HG02588 (cell line): ENCODE measurements around the gene DENND2D.

ENCODE experiments used
- ATAC-seq: cut with Tn5 transposase; IDR thresholded peaks from one replicate; pipeline ENCODE4 v1.9.1; 2021; ENCODE audit warnings: mild to moderate bottlenecking, moderate library complexity; ENCODE audit not compliant: unreplicated experiment

The DENND2D gene, protein sequence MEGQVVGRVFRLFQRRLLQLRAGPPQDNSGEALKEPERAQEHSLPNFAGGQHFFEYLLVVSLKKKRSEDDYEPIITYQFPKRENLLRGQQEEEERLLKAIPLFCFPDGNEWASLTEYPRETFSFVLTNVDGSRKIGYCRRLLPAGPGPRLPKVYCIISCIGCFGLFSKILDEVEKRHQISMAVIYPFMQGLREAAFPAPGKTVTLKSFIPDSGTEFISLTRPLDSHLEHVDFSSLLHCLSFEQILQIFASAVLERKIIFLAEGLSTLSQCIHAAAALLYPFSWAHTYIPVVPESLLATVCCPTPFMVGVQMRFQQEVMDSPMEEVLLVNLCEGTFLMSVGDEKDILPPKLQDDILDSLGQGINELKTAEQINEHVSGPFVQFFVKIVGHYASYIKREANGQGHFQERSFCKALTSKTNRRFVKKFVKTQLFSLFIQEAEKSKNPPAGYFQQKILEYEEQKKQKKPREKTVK

DNA sequence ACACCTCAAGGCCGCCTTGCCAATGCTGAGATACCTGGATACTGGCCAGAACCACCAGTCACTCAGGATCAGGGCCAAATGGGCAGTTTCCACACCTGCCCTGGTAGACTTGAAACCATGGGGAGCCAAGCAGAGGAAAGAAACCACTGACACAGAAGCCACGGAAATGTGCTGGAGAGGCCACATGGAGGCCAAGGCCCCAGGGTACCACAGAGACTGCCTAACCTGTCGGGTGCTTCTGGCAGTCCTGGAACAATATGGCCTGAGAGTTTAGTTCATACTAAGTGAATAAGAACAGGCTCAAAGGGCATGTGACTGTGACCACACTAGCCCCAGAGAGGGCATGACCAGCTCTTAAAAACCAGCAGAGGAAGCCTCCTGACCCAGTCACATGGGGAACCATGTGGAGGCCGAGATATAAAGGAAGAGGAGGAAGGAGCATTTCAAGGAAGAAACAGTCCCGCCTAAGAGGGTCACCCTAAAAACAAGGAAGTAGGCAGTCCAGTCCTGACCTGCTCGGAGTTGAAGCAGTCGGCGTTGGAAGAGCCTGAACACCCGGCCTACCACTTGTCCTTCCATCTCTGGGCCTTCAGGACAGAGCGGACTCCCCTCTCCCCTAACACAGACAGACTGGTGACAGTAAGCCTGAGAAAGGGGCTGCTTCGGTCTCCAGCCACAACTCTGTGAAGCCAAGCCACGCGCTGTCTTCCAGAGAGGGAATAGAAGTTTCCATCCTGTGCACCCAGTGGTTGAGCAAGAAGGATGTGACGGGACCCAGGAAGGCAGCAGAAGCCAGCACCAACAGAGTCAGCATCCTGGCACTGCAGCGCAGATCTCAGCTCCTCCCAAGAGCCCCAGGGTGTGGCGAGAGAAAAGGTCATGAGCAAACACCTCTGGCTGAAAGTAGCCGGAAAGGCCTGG is at the start of gene DENND2D:
Gene DENND2D, minus strand, starts transcription at position 766 of the 921 bp plus-strand sequence. Its CDS starts 187 bp downstream, at position 579.
- no peak for ATAC-seq

DNA sequence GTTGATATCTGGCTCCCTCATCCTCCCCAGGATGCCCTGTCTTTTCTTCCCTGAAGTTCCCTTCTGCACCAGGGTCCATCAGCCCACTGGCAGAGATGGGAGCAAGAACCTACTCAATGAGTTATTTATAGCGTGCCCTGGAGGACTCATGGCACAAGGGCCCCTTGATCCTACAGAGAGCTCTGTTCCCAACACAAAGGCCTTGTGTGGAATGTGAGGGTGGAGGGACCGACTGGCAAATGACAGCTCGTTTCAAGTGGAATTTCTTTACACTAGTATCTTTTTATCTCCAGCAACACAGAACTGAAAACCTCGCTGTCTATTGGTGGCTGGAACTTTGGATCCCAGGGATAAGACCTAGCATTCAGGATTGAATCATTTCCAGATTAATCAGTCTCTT is 49.5 kb upstream of the DENND2D start:
- ATAC-seq, result no peak

DNA sequence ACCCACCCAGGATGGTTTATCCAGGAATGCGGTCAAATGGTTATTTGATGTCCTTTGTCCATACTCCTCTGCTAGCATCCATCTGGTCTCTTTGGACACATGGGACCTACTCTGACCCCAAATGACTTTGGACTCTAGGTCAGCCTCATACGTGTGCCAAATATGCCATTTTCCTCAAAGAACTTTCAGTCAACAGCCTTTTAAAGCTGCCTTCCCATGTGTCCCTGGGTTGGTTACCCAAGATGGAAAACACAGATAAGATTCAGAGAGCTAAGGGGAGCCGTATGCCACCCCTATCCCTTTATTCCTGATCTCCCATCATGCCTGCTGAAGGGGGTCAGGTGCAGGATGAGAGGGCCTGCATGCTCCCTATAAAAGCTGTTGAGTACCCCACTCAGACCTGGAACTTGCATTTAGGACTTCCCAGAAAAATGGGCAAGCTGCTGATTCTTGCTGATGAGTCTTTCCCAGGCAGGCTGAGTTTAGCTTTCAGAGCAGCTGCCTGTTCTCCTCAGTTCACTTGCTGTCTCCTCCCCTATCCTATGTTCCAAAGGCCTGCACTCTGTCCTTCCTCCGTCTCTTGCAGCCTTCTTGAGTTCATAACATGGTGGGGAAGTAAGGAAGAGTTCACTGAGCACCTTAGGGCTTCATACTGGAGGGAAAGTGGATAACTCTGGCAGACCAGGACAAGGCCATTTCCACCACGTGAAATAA is 46.8 kb upstream of the DENND2D start:
- no peak for ATAC-seq

DNA sequence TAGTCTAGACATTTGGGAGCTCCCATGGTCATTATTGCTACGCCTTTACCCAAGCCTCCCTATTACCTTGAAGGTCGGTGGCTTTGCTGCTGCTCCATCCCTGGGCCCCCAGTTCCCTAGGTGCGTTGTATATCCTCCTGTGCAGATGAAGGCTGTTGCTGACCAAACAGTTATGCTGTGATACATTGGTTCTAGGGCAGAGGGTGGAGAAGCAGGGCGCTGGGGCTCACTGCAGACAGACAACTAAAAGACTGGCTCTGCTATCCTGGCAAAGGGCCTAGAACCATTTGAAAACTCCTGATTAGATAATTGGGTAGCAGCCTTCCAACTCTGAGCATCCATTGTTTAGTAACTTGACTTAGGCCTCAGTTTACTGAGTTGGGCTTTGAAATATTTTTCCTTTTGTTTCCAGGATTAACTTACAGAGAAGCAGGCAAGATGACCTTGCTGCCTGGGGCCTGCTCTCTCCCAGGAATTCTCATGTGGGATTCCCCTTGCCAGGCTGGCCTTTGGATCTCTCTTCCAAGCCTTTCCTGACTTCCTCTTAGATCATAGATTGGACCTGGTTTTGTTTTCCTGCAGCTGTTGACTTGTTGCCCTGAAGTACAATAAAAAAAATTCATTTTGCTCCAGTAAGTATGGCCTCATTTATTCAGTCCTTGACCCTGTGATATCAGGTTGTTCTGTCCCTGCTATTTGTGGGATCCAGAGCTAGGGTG is 42.5 kb upstream of the DENND2D start:
- no peak for ATAC-seq

DNA sequence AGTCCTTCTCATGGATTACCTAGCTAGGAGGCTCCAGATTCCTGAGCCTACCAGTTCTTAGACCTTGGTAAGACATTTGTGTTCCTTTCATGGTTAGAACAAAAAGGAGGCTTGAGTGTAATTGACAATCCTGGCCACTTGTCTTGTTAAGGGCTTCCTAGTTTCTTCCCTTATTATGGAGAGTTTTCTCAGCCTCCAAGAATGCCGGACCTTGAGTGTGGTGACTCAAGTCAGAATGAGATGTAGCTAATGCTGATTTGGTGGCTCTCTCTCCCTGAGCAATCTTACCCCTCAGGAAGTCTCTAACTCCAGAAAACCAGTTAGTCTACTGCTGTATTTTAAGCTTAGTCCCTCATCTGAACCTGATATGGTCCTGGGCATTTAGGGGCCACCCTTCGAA is 41.4 kb upstream of the DENND2D start:
- ATAC-seq, result no peak

DNA sequence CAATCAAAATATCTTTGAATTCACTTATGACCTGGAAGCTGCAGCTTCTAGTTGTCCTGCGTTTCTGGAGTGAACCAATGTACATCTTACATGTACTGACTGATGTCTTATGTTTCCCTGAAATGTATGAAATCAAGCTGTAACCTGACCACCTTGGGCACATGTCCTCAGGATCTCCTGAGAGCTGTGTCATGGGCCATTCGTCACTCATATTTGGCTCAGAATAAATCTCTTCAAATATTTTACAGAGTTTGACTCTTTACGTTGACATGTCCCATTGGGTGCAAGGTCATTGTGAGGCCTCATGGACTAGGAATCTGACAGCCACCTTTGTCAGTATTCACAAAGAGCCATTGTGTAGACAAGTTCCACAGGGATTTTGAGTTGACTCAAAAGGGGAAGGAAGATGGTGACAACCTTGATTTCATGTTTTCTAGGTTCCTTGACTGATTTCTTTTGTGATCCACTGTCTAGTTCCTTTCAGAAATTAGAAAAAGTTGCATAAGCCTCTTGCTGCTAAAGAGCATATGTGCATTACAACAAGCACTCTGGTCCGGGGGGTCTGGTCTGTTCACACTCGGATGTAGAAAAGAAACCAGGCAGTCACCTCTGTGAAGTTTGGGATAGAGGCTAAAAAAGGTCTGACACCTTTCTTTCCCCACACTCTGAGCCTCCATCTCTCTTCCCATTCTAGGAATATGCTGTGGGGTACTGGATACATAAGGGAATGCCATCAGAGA is 37.8 kb upstream of the DENND2D start:
- no peak for ATAC-seq

DNA sequence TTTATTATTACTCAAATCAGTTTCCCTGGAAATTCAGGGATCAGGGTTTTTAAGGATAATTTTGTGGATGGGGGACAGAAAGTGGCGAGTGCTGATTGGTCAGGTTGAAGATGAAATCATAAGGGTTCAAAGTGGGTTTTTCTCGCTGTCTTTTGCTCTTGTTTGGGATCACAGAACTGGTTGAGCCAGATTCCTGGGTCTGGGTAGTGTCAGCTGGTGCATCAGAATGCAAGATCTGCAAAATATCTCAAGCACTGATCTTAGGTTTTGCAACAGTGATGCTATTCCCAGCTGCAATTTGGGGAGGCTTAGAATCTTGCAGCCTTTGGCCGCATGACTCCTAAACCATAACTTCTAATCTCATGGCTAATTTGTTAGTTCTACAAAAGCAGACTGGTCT is 36.4 kb upstream of the DENND2D start:
- ATAC-seq, result no peak

DNA sequence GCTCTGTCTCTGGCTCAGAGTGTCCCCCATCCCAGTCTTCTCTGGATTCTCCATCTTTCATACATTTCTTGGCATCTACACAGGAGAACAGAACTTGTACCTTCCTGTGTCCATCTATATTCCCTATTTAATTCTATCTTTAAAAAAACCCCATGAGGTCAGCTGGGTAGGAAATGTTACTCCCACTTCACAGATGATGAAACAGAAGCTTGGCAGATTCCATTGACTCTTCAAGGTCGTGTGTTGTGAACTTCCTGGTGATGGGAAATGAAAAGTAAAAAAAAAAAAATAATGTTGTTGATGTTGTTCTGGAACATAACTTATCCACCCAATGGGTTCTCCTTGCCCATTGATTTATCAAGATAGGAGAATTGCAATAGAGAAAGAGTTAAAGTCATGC is 35.9 kb upstream of the DENND2D start:
- no peak for ATAC-seq

DNA sequence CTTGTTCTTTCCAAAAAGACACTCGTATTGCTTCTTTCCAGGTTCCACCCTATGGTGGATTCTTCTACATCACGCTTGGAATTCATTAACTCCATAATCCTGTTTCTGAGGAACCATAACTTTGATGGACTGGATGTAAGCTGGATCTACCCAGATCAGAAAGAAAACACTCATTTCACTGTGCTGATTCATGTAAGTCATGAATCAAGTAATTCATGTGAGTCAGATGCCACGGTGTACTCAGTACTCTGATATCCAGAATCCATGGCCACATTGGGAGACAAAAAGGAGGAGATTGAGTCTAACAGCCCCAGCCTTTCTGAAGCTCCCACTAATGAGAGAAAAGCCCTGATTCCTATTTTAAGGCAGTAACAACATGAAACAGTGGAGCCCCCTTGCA is 34.4 kb upstream of the DENND2D start:
- no peak for ATAC-seq

DNA sequence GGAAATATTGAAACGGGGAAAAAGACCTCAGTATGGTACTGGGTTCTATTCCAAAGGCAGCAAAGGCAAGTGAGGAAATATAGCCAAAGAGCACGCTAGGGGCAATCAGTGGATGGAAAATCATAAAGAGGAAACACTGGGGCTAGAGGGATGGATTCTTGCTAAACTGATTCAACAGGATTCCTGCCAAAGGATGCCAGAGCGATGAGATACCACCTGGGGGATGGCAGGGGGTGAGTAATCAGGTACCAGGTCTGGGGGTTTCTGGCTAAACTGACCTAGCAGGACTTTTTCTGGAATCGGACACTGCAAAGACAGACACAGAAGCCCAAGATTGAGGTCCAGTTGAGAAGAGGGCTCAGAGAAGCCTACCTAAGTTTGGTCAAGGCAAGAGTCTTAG is 33.8 kb upstream of the DENND2D start:
- no peak for ATAC-seq

DNA sequence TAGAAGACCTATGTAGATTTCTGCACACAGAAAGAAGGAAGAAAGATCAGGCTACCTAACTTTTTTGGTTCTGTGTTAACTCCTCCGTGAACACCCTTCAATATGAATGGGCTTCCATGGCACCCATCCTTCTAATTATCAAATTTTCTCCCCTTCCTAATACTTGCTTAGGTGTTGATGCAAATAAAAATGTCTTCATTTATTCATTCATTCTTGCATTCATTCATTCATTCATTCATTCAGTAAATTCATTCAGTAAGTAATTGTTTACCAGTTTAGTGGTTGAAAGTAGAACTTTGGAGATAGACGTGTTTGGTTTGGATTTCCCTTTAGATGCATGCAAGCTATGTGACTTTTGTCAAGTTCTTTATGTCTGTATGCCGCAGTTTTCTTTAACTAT is 31.7 kb upstream of the DENND2D start:
- ATAC-seq, result no peak

DNA sequence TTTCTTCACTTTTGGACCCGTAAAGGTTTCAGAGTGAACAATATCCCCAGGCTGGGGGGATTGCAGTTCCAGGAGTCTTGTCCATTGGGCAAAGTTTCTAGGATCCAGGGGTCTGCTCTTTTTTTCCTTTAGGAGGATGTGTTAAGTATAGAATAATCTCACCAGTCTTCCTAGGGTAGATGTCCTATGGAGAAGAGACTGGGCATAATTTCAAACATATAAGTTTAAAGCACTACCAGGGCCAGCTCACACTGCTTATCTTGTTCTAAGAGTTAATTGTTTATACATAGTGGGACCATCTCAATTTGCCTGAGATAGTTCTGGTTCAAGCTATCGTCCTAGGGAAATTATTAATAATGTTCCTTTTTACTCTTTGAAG is 28.3 kb upstream of the DENND2D start:
- no peak for ATAC-seq

DNA sequence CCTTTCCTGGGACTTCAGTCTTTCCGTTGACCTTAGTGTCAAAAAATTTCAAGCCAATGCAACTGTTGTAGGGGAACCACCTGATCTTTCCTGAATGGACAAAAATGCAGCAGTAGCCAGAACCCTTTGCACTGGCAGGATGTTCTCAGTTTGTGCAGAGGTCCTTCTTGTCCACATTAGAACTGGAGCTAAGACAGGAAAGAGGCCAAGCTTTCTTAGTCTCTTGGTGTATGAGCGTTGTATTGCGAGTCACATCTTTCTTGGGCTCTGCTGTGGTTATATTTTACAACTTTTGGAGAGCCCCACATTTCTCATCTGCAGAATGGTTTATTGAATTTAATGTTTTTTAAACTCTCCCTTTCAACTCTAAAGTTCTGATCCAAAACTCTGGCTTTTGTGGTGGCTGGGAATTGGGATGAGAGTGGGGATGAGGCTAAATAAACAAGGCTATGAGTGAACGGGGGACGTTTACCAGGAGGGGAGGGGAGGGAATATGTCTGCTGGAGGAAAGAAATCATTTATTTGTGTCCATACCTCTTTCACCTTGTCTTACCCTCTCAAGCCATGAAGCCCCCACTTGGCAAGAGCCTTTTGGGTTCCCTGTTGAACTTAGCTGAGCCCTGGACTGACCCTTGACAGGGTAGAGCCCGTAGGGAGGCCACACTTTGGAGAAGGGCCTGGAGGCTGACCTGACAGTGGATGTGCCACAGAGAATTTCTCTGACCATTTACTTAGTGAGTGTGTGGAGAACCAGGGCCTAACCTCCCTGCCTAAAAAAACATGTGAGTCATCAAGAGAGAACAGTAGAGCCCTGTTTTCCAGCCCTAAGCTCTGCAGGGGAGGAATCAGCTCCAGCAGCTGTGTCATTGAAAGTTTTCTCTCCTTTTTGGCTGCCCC is 27.7 kb upstream of the DENND2D start:
- no peak for ATAC-seq

DNA sequence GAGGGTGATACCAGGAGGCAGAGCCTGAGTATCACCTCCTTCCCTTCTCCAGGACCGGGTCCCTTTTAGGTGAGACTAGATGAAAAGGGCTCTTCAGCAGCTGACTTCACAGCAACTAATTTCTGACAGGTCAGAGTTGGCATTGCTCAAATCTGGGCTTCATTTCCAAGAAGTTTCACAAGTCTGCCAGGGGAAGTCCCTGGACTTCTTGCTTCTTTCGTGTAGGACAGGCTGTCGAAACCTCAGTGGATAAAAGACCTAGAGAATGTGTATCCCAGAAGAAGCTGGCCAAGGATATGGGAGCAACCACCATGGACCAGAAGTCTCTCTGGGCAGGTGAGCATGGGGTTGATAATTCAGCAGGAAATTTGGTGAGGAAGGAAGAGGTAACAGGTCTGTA is 27.0 kb upstream of the DENND2D start, which contains the start of gene CHI3L2:
Gene CHI3L2, plus strand, starts transcription at position 280 of the 400 bp plus-strand sequence. Its CDS starts 17 bp downstream, at position 297.
- no peak for ATAC-seq

DNA sequence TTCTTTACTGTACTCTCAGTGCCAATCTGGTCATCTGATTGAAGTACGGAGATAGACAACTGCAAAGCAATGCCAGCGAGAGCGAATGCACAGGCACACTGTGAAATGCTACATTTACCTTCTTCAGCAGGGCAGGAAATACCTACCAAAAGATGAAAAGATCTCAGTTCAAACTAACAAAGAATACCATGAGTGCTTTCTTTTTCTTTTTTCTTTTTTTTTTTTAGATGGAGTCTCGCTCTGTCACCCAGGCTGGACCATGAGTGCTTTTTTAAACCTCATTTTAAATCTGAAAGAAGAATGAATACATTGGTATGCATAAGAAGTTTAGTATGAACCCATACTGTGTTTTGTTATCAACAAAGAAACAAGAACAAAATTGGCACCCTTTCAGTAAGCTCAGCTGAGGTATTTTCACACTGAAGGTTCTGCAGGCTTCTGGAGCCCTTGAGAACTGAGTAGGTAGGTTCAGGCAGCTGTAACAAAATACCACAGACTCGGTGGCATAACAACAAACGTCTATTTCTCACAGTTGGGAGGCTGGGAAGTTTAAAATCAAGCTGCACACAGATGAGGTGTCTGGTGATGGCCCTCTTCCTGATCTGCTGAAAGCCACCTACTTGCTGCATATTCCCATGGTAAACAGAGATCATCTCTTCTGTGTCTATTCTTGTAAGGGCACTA is 25.4 kb upstream of the DENND2D start:
- no peak for ATAC-seq

DNA sequence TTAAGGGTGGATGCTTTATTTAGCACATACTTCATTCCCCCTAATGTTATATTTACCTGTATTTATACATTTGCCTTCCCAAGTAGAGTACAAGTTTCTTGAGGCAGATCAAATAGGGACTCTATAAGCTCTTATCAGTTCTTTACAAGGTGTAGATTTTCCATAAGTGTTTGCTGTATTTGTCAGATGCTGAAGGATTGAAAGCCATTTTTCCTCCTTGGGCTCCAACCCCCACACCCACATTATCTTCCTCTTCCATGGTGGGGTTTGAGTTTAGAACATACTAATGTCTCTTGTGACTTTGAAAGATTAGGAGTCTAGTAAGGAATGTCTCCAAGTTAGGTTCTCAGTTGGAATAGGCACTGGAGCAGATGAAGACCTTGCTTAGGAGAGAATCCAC is 24.6 kb upstream of the DENND2D start:
- no peak for ATAC-seq

DNA sequence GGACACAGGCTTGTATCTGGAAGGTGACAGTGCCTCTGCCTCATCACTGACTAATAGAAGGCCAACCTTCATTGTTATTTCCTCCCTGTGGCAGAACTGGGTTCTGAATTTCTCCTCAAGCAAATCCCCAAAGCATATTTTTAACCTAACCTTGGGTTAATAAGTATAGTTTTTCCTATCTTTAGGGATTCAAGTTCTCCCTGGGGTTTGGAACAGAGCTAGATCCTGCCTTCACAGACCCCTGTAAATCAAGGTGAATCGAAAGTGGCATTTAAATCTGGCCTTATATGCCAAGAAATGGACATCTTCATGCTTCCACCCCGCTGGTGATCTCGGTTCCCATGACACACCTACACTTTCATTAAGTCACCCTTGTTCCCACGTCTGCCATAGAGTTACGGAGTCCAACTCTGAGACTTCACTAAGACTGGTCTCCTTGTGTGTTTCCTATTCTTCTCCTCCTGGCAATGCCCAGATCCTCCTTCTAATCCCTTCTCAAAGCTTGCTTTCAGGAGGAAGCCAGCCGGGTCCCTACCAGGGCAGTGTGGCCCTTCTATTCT is 22.8 kb upstream of the DENND2D start:
- no peak for ATAC-seq
